Measurements from ENCODE around the gene TXNRD1.
A peak's percentile ranks its signal among the peaks of the same experiment; 100 is the strongest.
"Not testable (repeated sequence)": the region's sequence is repeated elsewhere in the genome, so short reads cannot be mapped to it uniquely, and the experiment has no call there.

Gene TXNRD1

GRCh38 chr12:104258476-104259067 lies 43.0 kb downstream of the TXNRD1 start:
- TF ChIP-seq Cebpa-rat (IDR thresholded peaks at IDR 0.05): no peak
- Histone ChIP-seq H3K36me3 (no peaks in the 10 kb centered on the region), H3K9ac (no peak overlapping the region), H3K4me3 (no peak overlapping the region), H3K27me3 (no peaks in the 10 kb centered on the region), H3K27ac (no peak overlapping the region), H4K20me1 (no peaks in the 10 kb centered on the region), H3K4me2 (no peak overlapping the region), H3K4me1 (peaks cover 0 to 10% (median 2%) of the 10 kb centered on the region in 10 experiments; a peak in 7 of 20 replicates), H3K9me3 (replicated peaks in 1 of 11) (peaks cover 0 to 5% (median 0%) of the 10 kb centered on the region in 11 experiments; a peak in 3 of 22 replicates)

GRCh38 chr12:104263026-104263425 lies 47.4 kb downstream of the TXNRD1 start:
- Histone ChIP-seq H3K4me1 (peaks cover 0 to 14% (median 3%) of the 10 kb centered on the region in 10 experiments; a peak in 7 of 20 replicates), H3K4me3 (no peak overlapping the region), H3K4me2 (peak overlapping the region in 2 of 11 experiments; percentile 11 to 34; a peak in 2 of 22 replicates), H3K9ac (no peak overlapping the region), H3K9me3 (replicated peaks in 1 of 11) (peaks cover 0 to 10% (median 0%) of the 10 kb centered on the region in 11 experiments; a peak in 6 of 22 replicates), H4K20me1 (no peaks in the 10 kb centered on the region), H3K27me3 (no peaks in the 10 kb centered on the region), H3K36me3 (no peaks in the 10 kb centered on the region), H3K27ac (peak overlapping the region in 2 of 11 experiments; percentile 0 to 33; a peak in 2 of 22 replicates)
- TF ChIP-seq Cebpa-rat (IDR thresholded peaks at IDR 0.05): no peak

GRCh38 chr12:104263580-104264358 lies 48.2 kb downstream of the TXNRD1 start:
- Histone ChIP-seq H3K36me3 (no peaks in the 10 kb centered on the region), H3K4me1 (peaks cover 0 to 14% (median 3%) of the 10 kb centered on the region in 10 experiments; a peak in 7 of 20 replicates), H3K4me3 (no peak overlapping the region), H3K27me3 (no peaks in the 10 kb centered on the region), H3K27ac (peak overlapping the region in 7 of 11 experiments; percentile 14 to 34 (median 30); a peak in 8 of 22 replicates), H3K9me3 (replicated peaks in 1 of 11) (peaks cover 0 to 12% (median 0%) of the 10 kb centered on the region in 11 experiments; a peak in 8 of 22 replicates), H4K20me1 (no peaks in the 10 kb centered on the region), H3K9ac (no peak overlapping the region), H3K4me2 (peak overlapping the region in 6 of 11 experiments; percentile 11 to 34 (median 22); a peak in 5 of 22 replicates)
- no peak for TF ChIP-seq Cebpa-rat (IDR thresholded peaks at IDR 0.05)

GRCh38 chr12:104265436-104265835 lies 49.9 kb downstream of the TXNRD1 start:
- H3K9me3 ChIP-seq (replicated peaks in 1 of 11): peaks cover 0 to 28% (median 13%) of the 10 kb centered on the region in 11 experiments; a peak in 14 of 22 replicates
- H3K4me3 ChIP-seq: not testable (repeated sequence)

GRCh38 chr12:104272938-104273337 lies 57.4 kb downstream of the TXNRD1 start:
- peaks cover 13 to 82% (median 55%) of the 10 kb centered on the region in 10 experiments for H3K4me1 ChIP-seq
- 0 out of 22 replicates have a peak overlapping the region, but pooled peaks of 1 of the 11 experiments have one; percentile 15 for H3K27ac ChIP-seq
- H3K27me3 ChIP-seq: no peaks in the 10 kb centered on the region
- no peak for TF ChIP-seq Cebpa-rat (IDR thresholded peaks at IDR 0.05)
- peak overlapping the region in 5 of 11 experiments; percentile 14 to 58 (median 22); a peak in 5 of 22 replicates for H3K4me2 ChIP-seq
- H3K36me3 ChIP-seq: no peaks in the 10 kb centered on the region; a peak in 1 of 22 replicates
- no peaks in the 10 kb centered on the region for H4K20me1 ChIP-seq
- peaks cover 0 to 28% (median 14%) of the 10 kb centered on the region in 11 experiments; a peak in 13 of 22 replicates for H3K9me3 ChIP-seq (replicated peaks in 1 of 11)
- no peak overlapping the region for H3K4me3 ChIP-seq
- H3K9ac ChIP-seq: no peak overlapping the region

More at GRCh38 chr12:104265436-104265835, 49.9 kb downstream of the TXNRD1 start:
- H3K4me1 ChIP-seq: peaks cover 0 to 14% (median 8%) of the 10 kb centered on the region in 10 experiments; a peak in 14 of 20 replicates
- H4K20me1 ChIP-seq, H3K4me2 ChIP-seq, H3K27ac ChIP-seq, H3K27me3 ChIP-seq, H3K36me3 ChIP-seq, H3K9ac ChIP-seq: not testable (repeated sequence)

GRCh38 chr12:104273503-104273902 lies 57.9 kb downstream of the TXNRD1 start:
- peak overlapping the region in 1 of 11 experiments; percentile 15; a peak in 1 of 22 replicates for H3K27ac ChIP-seq
- no peak overlapping the region for H3K9ac ChIP-seq
- H4K20me1 ChIP-seq: no peaks in the 10 kb centered on the region
- peak overlapping the region in 6 of 11 experiments; percentile 0 to 58 (median 20); a peak in 7 of 22 replicates for H3K4me2 ChIP-seq
- H3K36me3 ChIP-seq: no peaks in the 10 kb centered on the region; a peak in 1 of 22 replicates
- peak in 2 of 11 experiments; percentile 3 to 4; a peak in 1 of 22 replicates for TF ChIP-seq Cebpa-rat (IDR thresholded peaks at IDR 0.05)
- H3K9me3 ChIP-seq (replicated peaks in 1 of 11): peaks cover 0 to 28% (median 14%) of the 10 kb centered on the region in 11 experiments; a peak in 13 of 22 replicates
- H3K4me3 ChIP-seq: no peak overlapping the region
- H3K27me3 ChIP-seq: no peaks in the 10 kb centered on the region
- H3K4me1 ChIP-seq: peaks cover 13 to 84% (median 55%) of the 10 kb centered on the region in 10 experiments

GRCh38 chr12:104274811-104275210 lies 59.2 kb downstream of the TXNRD1 start:
- TF ChIP-seq Cebpa-rat (IDR thresholded peaks at IDR 0.05): no peak
- Histone ChIP-seq H3K4me3 (no peak overlapping the region), H3K4me1 (peaks cover 13 to 84% (median 55%) of the 10 kb centered on the region in 10 experiments), H3K27ac (no peak overlapping the region), H3K27me3 (no peaks in the 10 kb centered on the region), H3K36me3 (no peaks in the 10 kb centered on the region; a peak in 1 of 22 replicates), H3K9me3 (replicated peaks in 1 of 11) (peaks cover 0 to 26% (median 8%) of the 10 kb centered on the region in 11 experiments; a peak in 12 of 22 replicates), H4K20me1 (no peaks in the 10 kb centered on the region), H3K9ac (no peak overlapping the region), H3K4me2 (peak overlapping the region in 4 of 11 experiments; percentile 21 to 96 (median 70); a peak in 6 of 22 replicates)

- TF ChIP-seq Cebpa-rat (IDR thresholded peaks at IDR 0.05): no peak
- Histone ChIP-seq H3K27ac (peak overlapping the region in 4 of 11 experiments; percentile 57 to 68 (median 61); a peak in 8 of 22 replicates), H3K9ac (peak overlapping the region in 6 of 11 experiments; percentile 14 to 71 (median 52); a peak in 7 of 22 replicates), H3K9me3 (replicated peaks in 1 of 11) (peaks cover 0 to 17% (median 0%) of the 10 kb centered on the region in 11 experiments; a peak in 6 of 22 replicates), H4K20me1 (no peaks in the 10 kb centered on the region), H3K36me3 (no peaks in the 10 kb centered on the region), H3K4me1 (peaks cover 19 to 80% (median 61%) of the 10 kb centered on the region in 10 experiments), H3K4me2 (peak overlapping the region; percentile 69 to 96 (median 84)), H3K4me3 (peak overlapping the region in 4 of 10 experiments; percentile 20 to 51 (median 40); a peak in 5 of 20 replicates), H3K27me3 (no peaks in the 10 kb centered on the region)
Measured at GRCh38 chr12:104275689-104276088, 60.1 kb downstream of the TXNRD1 start.
